ENCODE data around the gene LPIN3. TPM values are rescaled to one million over a fixed set of nuclear protein-coding genes. Genes with fewer than 3 reads are reported as not detected.

The LPIN3 gene
- total RNA-seq, 1 experiment from 2014 or later = 3.8 TPM

DNA sequence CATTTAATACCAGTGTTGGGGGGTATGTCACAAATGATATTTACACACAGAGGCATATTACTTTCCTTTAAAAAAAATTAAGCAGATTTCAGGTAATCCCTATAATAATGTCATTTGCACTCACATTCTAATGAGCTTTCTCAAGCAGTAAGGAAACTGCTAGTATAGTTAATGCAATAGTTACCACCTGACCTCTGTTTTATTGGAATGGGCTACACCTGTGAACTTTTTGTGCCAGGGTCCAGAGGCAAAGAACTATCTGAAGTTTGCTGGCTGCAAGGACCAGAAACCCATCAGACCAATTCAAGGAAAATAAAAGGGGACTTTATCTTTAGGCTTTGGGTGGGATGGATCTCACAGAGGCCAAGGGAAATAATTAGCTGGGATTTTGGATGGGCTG, 20.2 kb upstream of the LPIN3 start:
- no peak overlapping the region for H3K4ac ChIP-seq (ENCODE audit: low read depth, low read length)
- H3K79me1 ChIP-seq (ENCODE audit: insufficient read depth, low read depth, low read length, poor library complexity, severe bottlenecking) = no peaks in the 10 kb centered on the region
- peaks cover 8 to 9% of the 10 kb centered on the region in 2 experiments for H3K4me1 Mint-ChIP-seq
- no peaks in the 10 kb centered on the region for H4K20me1 ChIP-seq (ENCODE audit: control insufficient read depth, insufficient read depth, insufficient read length)
- no peak for DNase-seq
- peaks cover 2% of the 10 kb centered on the region; the same call in 1 of the 2 replicates for H3K4me1 ChIP-seq (ENCODE audit: insufficient read depth, low read length)
- H3K79me2 ChIP-seq (ENCODE audit: insufficient read depth, low read length) = no peaks in the 10 kb centered on the region
- no peak overlapping the region for H4K8ac ChIP-seq (replicated peaks; ENCODE audit: insufficient read length, low read depth, low read length)
- H3K23me2 ChIP-seq (ENCODE audit: insufficient read length, low read depth, low read length, poor library complexity, severe bottlenecking) = peaks cover 10% of the 10 kb centered on the region
- H3K4me2 ChIP-seq (ENCODE audit: insufficient read depth, insufficient read length, low read length) = no peak overlapping the region
- no peaks in the 10 kb centered on the region for H3K36me3 Mint-ChIP-seq (ENCODE audit: insufficient read depth in 1 of 3, low read depth in 3 of 3)
- H2AFZ ChIP-seq (ENCODE audit: low read length) = no peak overlapping the region
- no peaks in the 10 kb centered on the region for H3K9me3 ChIP-seq (ENCODE audit: control insufficient read depth, low read depth, low read length)
- H3T11ph ChIP-seq (ENCODE audit: low read length) = no peak overlapping the region
- no peak overlapping the region for H3K27ac ChIP-seq (ENCODE audit: insufficient read length, low read depth, low read length)
- no peaks in the 10 kb centered on the region for H3K27me3 ChIP-seq (ENCODE audit: insufficient read depth, low read length)
- H3K27ac Mint-ChIP-seq = no peak overlapping the region
- TF ChIP-seq, protein P1, sequence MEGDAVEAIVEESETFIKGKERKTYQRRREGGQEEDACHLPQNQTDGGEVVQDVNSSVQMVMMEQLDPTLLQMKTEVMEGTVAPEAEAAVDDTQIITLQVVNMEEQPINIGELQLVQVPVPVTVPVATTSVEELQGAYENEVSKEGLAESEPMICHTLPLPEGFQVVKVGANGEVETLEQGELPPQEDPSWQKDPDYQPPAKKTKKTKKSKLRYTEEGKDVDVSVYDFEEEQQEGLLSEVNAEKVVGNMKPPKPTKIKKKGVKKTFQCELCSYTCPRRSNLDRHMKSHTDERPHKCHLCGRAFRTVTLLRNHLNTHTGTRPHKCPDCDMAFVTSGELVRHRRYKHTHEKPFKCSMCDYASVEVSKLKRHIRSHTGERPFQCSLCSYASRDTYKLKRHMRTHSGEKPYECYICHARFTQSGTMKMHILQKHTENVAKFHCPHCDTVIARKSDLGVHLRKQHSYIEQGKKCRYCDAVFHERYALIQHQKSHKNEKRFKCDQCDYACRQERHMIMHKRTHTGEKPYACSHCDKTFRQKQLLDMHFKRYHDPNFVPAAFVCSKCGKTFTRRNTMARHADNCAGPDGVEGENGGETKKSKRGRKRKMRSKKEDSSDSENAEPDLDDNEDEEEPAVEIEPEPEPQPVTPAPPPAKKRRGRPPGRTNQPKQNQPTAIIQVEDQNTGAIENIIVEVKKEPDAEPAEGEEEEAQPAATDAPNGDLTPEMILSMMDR (conservative IDR thresholded peaks at IDR 0.05) = no peak
- no peak overlapping the region for H3K18ac ChIP-seq (ENCODE audit: insufficient read length, low read depth, low read length)
- 0 out of 5 replicates have a peak, but pooled peaks cover 0 to 4% of the 10 kb centered on the region in 2 experiments for H3K9me3 Mint-ChIP-seq
- H3K4me3 Mint-ChIP-seq = no peak overlapping the region
- H2BK5ac ChIP-seq (ENCODE audit: insufficient read length, low read length) = no peak overlapping the region
- H2AK5ac ChIP-seq (ENCODE audit: insufficient read length, low read length) = no peak overlapping the region
- H3K9ac ChIP-seq (ENCODE audit: extremely low read depth, insufficient read length, low read length) = no peak overlapping the region
- no peak overlapping the region for H2BK120ac ChIP-seq (ENCODE audit: low read depth, low read length, poor library complexity, severe bottlenecking)
- H3K23ac ChIP-seq (ENCODE audit: insufficient read length, low read depth, low read length) = no peak overlapping the region
- no peak overlapping the region for H2BK12ac ChIP-seq (ENCODE audit: insufficient read length, low read depth, low read length)
- H4K5ac ChIP-seq (ENCODE audit: insufficient read length, low read depth, low read length) = no peak overlapping the region
- H2BK20ac ChIP-seq (ENCODE audit: low read depth, low read length, poor library complexity, severe bottlenecking) = no peak overlapping the region
- H4K91ac ChIP-seq (ENCODE audit: insufficient read length, low read depth, low read length) = no peak overlapping the region
- no peak overlapping the region for H3K14ac ChIP-seq (ENCODE audit: insufficient read depth, low read length)
- no peak overlapping the region for H3K56ac ChIP-seq (ENCODE audit: insufficient read length, low read depth, low read length)
- peaks cover 24% of the 10 kb centered on the region for H3K27me3 Mint-ChIP-seq (ENCODE audit: low read depth)
- H2BK15ac ChIP-seq (ENCODE audit: low read depth, low read length) = no peak overlapping the region

All from H9 (cell line).